Right forelimb (tissue), 1 donor: ENCODE measurements around the gene HEMGN.
A peak's percentile ranks its signal among the peaks of the same experiment; 100 is the strongest.
"Not testable (repeated sequence)": the region's sequence is repeated elsewhere in the genome, so short reads cannot be mapped to it uniquely, and the experiment has no call there.

Experiments used
- DNase-seq: peaks from one replicate; pipeline ENCODE4 v3.0.0-alpha.2; 2018

The HEMGN gene

DNA sequence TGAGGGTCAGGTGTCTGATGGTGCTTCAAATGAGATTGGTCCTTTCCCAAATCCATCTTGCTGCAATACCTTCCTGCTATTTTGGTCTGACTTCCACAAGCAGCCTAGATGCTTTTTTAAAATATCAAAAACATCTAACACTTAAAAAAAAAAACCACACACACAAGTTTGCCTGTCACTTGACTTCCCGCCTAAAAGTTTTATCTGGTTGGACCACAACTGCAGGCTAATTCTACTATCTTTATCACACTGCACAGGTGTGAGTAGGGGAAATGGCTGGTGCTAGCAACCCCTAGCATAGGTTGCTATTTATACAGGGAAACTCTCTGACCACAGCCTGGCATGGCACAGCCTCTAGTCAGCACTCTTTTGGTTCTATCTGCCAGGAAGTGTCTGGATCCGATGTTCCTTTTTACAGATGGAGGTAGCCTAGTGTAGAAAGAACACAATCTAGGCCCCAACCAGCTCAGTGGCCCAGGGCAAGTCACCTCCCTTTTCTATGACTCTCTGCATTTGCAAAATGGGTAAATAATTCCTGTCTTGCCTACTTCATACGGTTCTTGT lies at the start of gene HEMGN:
TSS of gene HEMGN (minus strand) at position 92 of the 564 bp plus-strand sequence. CDS start at position 56, 36 bp downstream.
- no peak for DNase-seq

DNA sequence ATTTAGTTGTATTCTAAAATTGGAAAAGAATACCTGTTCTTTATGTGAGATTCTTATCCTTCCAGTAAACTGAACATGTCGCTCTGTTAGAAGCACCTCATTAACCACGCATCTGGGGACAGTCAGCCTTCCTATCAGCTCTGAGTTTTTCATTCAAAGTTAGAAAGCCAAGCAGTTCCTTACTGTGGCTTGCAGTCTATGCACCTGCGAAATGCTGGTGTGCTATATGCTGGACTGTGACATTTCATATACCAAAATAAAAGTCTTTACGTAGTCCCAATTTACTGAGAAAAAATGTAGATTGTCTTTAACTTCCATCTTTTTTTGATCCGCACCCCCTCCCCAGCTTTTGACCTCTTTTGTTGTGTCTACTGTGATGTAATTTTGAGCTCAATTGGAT lies 49.5 kb upstream of the HEMGN start:
- no peak for DNase-seq

DNA sequence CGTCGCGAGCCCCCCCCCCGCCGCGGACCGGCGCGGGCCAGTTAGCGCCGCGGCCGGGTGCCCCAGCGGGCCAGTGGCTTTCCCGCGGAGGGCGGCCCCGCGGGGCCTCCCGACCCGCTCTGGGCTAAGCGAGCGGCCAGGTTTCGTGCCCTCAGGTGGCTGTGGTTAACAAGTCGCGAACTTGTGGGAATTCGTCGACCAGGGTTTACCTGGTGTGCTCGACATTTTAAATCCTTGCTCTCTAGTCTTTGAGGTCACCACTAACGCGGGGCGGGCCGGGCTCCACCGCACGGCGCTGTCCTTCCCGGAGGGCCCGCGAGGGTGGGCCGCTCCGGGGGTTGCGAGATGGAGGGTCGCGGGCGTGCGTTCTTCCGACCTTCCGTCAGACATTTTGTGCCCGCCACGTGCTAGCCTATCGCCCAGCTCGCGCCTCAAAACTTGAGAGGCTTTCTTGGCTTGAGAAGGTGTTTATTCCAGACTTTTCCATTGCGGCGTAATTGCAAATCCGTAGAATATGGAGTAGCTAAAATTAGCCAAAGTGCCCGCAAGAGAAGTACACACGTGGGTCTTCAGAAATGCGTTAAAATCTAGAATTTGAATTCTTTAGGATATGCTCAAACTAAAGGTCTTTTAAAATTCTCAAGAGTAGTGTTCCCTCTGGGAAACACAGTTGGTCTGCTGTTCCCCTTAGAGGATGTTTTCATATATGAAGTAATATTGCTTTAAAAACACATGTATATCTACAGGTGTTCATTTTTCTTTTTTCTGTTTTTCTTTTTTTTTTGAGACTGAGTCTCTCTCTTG lies 47.3 kb upstream of the HEMGN start:
- peak; percentile 69 for DNase-seq

GRCh38 chr9:97984188-97985057 lies 46.5 kb upstream of the HEMGN start:
- DNase-seq: peak; percentile 90

DNA sequence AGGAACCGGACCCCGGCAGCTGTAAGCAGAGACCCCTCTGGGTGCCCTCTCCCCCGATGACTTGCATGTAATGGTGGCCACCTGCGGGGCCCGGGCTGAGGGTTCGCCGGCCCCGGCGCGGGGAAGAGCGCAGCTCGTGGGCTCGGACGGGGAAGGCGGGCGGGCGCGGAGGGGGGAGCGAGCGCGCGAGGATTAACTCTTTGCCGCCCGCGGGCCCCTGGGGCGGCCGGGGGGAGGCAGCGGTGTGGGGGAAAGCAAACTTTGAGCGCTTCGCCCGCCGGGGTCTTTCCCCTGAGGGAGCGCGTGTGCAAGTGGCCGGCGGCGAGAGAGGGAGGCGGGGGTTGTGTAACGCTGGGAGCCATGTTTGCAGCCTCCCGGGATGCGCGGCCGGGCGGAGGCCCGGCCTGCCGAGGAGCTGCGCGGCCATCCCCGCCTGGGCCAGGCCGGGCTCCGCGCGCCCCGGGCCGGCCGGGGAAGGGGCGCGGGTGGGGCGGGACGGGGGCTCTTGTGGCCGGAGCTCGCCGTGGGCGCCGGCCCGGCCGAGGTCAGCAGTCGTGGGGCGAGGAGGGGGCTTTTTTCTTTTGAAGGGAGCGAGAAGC lies 45.7 kb upstream of the HEMGN start:
- no peak for DNase-seq

DNA sequence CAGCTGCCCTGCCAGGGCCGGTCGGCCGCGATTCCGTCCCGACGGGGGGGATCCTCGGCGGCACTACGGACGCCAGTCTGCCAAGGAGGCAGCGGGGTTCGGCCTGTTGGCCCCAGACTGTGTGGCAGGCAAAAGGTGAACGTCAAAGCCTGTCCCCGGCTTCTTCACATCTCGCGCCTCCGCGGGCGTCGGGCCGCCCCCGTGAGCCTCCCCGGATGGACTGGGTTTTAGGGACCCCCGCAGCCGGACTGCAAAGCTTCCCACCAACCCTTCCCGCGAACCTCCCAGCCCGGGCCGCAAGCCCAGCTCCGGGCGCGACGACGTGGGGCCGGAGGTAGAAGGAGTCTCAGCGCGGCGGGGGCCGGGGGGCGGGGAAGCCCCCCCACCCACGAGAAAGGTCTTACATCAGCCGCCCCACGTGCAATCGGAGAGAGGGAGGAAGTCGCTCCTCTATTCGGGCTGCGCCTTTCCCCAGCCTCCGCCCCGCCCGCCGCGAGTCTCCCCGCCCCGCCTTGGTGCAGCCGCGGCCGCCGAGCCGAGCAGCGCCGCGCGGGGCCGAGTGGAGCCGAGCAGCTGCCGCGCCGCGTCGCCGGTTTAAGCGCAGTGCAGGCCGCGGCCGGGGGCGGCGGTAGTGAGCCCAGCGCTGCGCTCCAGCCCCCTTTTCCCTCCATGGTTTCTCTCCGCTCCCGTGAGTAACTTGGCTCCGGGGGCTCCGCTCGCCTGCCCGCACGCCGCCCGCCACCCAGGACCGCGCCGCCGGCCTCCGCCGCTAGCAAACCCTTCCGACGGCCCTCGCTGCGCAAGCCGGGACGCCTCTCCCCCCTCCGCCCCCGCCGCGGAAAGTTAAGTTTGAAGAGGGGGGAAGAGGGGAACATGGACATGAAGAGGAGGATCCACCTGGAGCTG lies 45.0 kb upstream of the HEMGN start, which contains the start of gene ANP32B:
TSS of gene ANP32B (plus strand) at position 659 of the 906 bp plus-strand sequence. CDS start at position 874, 215 bp downstream.
- peak; percentile 97 for DNase-seq

DNA sequence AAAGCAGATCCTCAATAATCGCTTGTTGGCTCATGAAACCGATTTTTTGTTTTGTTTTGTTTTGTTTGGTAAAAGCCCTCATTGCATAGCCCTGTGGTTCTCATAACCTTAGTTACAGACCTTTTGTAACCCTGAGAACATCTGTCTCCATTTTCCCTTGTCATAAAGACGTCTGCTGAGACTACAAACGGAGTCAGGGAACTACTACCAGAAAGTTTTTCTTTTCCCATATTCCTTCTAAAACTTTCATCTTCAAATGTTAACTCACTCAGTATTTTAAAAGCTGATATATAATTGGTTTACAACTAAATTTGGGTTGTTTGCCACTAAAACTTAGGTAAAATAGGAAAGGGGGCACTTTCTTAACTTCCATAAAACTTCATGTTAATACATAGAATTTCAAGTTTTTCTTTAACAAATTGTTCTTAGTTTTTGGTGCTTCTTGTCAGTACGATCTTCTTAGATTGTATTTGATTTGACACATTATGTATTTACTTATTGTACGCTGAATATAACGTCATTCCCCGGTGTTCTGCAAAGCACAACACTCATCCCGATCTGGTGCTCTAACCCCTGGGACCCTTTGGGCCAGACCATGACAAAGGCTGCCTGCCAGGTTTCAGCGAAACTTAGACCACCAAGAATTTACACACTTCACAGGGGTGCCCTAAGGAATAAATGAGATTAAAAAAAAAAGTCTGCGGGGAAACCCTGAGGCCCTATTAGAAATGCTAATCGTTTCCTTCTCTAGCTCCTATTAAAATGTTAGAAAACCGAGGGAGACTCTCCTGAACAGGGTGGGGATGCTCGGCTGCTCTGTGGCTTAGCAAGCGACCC lies 44.1 kb upstream of the HEMGN start:
- peak; percentile 45 for DNase-seq

GRCh38 chr9:97980918-97981845 lies 43.2 kb upstream of the HEMGN start:
- DNase-seq: peak; percentile 44

DNA sequence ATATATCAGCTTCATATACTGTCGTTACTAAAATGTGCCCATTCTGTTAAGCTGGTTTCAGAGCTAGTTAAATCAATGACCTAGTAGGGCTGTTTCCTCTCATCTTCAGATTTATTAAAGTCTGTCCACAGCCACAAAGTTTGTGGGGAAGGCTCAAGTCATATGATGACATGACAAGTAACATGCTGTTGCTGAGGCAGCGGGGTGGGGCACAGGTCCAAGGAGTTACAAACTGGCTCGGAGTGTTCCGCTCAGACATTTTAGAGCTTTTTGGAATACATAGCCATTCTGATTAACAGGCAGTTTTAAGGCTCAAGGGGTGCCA lies 42.5 kb upstream of the HEMGN start:
- no peak for DNase-seq

GRCh38 chr9:97979788-97980478 lies 42.0 kb upstream of the HEMGN start:
- DNase-seq: no peak

DNA sequence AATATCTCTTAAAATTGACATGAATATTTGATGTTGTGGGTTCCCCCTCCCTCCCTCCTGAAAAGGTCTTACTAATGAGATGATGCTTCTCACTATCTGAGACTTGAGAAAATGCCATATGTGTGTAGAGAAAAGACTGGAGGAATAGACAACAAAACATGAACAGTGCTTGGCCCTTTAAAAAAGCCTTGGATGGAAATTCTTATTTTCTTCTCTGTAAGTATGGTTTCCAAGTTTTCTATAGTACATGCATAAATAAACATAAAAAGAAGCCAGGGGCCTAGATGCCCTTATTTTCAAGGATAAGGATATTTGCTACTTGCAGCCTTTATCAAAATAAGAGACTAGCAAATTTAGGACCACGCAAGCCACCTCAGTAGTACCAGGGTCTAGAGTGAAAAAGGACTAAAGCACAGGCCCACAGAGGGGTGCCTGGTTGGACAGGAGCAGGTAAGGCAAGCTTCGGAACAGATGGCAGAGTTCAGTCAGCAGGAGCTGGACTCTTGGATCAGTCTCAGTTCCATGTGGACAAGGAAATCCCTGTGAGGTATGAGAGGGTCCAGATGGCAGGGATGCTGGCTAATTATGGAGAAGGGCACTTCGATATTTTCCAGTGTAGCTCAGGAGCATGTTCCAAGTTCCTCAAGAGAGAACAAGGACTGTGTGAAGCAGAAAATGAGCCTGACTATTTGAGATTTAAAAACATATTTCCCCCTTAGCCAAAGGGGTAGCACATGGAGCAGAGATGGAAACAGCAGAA lies 40.6 kb upstream of the HEMGN start:
- no peak for DNase-seq

DNA sequence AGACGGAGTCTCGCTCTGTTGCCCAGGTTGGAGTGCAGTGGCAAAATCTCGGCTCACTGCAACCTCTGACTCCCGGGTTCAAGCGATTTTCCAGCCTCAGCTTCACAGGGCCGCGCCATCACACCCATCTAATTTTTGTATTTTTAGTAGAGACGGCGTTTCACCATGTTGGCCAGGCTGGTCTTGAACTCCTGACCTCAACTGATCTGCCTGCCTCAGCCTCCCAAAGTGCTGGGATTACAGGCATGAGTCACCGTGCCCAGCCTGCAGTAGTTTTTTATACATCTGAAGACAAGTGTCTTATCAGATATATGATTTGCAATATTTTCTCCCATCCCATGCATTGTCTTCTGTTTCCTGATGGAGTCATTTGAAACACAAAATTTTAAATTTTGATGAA lies 38.7 kb upstream of the HEMGN start:
- not testable (repeated sequence) for DNase-seq

DNA sequence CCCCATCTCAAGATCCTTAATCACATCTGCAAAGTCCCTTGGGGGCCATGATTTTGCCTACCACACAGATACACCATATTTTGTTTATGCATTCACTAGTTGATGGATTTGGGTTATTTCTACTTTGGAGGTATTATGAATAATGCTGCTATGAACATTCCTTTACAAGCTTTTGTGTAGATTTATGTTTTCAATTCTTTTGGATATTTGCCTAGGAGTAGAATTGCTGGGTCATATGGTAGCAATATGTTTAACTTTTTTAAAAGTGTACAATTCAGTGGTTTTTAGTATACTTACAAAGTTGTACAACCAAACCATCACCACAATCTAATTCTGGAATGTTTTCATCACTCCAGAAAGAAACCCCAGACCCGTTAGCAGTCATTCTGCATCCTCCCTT lies 37.4 kb upstream of the HEMGN start:
- no peak for DNase-seq

DNA sequence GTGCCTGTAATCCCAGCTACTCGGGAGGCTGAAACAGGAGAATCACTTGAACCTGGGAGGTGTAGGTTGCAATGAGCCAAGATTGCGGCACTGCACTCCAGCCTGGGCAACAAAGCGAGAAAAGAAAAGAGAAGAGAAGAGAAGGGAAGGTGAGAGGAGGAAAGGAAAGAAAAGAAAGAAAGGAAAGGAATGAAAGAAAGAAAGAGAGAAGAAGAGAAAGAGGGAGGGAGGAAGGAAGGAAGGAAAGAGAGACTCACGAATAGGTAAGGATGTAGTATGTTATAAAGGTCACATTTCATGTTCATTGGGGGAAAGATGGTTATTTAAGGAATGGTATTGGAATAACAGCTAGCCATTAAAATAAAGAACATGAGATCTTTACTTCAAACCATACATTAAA lies 34.8 kb upstream of the HEMGN start:
- DNase-seq: no peak

DNA sequence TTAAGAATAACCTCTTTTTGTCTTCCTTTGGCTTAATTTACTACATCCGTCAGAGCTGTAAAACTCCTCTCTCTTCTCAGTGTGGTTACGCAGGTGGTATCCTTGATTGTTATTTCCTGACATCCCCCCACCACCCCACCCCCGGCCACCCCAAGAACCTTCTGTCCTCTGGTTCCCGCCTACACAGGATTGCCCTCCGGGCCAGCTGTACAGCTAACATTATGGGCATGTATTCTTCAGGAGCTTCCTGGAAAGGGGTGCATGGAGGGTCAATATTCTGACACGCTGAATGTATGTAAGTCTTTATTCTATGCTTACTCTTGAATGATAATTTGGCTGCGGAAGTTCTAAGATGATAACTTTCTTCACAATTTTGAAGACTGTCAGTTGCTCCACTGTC lies 32.2 kb upstream of the HEMGN start:
- no peak for DNase-seq

DNA sequence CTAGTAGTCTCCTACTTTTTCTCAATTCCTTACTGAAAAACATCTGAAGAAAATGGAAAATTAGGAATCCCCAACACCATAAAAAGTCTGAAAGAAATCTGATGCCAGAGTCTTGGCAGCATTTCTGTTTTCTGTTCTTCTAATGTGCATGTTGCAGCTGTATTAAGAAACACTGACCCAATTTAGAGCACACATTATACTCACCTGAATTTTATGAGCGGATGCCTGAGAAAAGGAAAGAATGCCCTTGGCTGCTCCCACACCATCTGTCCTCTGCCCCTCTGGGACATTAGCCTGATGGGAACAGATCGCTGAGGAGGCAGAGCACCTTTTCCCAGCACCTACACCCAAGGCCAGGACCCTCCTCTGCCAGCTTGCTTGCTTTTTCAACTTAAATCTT lies 31.0 kb upstream of the HEMGN start:
- no peak for DNase-seq

DNA sequence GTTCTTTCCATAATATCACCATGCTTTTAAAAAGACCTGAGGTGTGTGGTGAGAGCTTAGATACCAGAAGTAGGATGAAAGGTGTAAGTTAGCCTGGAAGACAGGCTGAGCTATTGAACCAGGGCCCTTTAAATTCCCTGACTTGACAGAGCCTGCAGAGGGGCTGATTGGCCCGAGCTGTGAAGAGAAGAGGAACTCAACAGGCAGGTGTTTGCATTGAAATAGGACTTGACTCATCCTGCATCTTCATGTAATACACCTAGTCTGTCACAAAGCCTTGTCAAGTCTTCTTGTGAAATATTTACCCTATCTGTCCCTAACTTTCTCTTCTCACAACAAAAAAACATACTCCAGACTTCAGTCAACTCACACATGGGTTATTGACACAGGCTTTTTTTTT lies 28.5 kb upstream of the HEMGN start:
- DNase-seq: no peak

- DNase-seq: no peak
Observed at GRCh38 chr9:97964901-97965300, 26.9 kb upstream of the HEMGN start.

DNA sequence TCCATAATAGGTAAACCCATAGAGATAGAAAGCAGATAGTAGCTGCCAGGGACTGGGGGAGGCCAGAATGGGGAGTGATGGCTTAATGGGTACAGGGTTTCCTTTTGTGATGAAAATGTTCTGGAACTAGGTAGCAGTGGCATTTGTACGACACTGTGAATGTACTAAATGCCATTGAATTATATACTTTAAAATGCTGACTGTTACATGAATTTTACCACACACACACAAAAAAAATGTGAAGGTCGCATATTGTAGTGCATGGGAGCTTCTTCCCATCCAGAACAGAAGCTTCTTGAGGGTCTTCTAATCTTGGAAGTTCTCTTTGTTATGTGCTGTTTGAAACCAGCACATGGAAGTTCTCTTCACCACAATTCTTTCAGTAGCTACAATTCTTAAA lies 25.3 kb upstream of the HEMGN start:
- DNase-seq: no peak
